Endothelial cell of umbilical vein (primary cell): ENCODE measurements around the gene CRYZL1. TPM values are rescaled to one million over a fixed set of nuclear protein-coding genes. Genes with fewer than 3 reads are reported as not detected.

ENCODE experiments used
- BruUV-seq: library from RNA; stranded (reverse); fragments of 400-500 nt; replicated peaks from 2 replicates; lab custom pipeline; 2021; lab: Mats Ljungman, UMichigan
- CTCF ChIA-PET: fragments of 300-600, 350-600 bp; sonication (Branson Sonifier 250); formaldehyde crosslinking; loops from one replicate; lab custom pipeline; 2021; ENCODE audit warnings: antibody characterized with exemption, inconsistent platforms; lab: Charles Lee
- POLR2A ChIA-PET: fragments of 300-600, 350-600 bp; sonication (Branson Sonifier 250); formaldehyde crosslinking; loops from one replicate; lab custom pipeline; 2021; ENCODE audit warnings: antibody characterized with exemption, inconsistent platforms; lab: Charles Lee
- DNase-seq: peaks from one replicate; pipeline ENCODE4 v3.0.0-alpha.2; 2011; ENCODE audit warnings: low read depth, low spot score
- FAIRE-seq: peaks from 2 replicates; lab custom pipeline; 2011; peaks lifted over from hg19 to GRCh38; lab: Jason Lieb, UNC
- H2AFZ ChIP-seq: 2 replicates; pipeline ENCODE4 v1.6.0; 2012; ENCODE audit warnings: low read depth, low read length, control low read depth, inconsistent platforms
- H3K27ac ChIP-seq: 2 replicates; pipeline ENCODE4 v1.5.1; 2011; ENCODE audit warnings: low read depth, mild to moderate bottlenecking, control low read depth, low read length, moderate library complexity; ENCODE audit not compliant: insufficient read depth
- H3K27me3 ChIP-seq, 2 experiments: 2 replicates each; pipeline versions ENCODE4 v1.6.0 to v1.6.1; 2011; ENCODE audit warnings: low read length in 2 of 2, mixed read lengths in 1 of 2; ENCODE audit not compliant: control insufficient read depth in 2 of 2, insufficient read depth in 2 of 2
- H3K36me3 ChIP-seq, 2 experiments: 2 replicates in 1 of 2; 3 replicates in 1 of 2; pipeline ENCODE4 v1.5.1; 2011; ENCODE audit warnings: low read length in 2 of 2, mild to moderate bottlenecking in 1 of 2, moderate library complexity in 1 of 2; ENCODE audit not compliant: control insufficient read depth in 2 of 2, insufficient read depth in 2 of 2; ENCODE audit errors: extremely low read depth in 1 of 2
- H3K4me1 ChIP-seq: 3 replicates; pipeline ENCODE4 v1.5.1; 2011; ENCODE audit warnings: mild to moderate bottlenecking, low read length; ENCODE audit not compliant: control insufficient read depth, insufficient read depth; ENCODE audit errors: extremely low read depth
- H3K4me2 ChIP-seq: 2 replicates; pipeline ENCODE4 v1.6.1; 2011; ENCODE audit warnings: low read length, control low read depth, mixed read lengths; ENCODE audit not compliant: insufficient read depth
- H3K4me3 ChIP-seq, 3 experiments: fragments of 200-600 bp in 1 of 3; sonication (generic), shearing (Covaris generic) in 1 of 3; replicated peaks in 1 of 3; 2 replicates each; pipeline ENCODE4 v1.5.1; 2011 to 2016; ENCODE audit warnings: control low read depth in 3 of 3, low read length in 3 of 3, mild to moderate bottlenecking in 2 of 3, inconsistent platforms in 1 of 3, low read depth in 1 of 3, moderate library complexity in 1 of 3; ENCODE audit not compliant: insufficient read depth in 1 of 3
- H3K79me2 ChIP-seq: 2 replicates; pipeline ENCODE4 v1.6.0; 2012; ENCODE audit warnings: low read length, inconsistent platforms; ENCODE audit not compliant: control insufficient read depth, insufficient read depth
- H3K9ac ChIP-seq: replicated peaks from 2 replicates; pipeline ENCODE3; 2011; ENCODE audit warnings: low read length, control low read depth; ENCODE audit not compliant: insufficient read depth; ENCODE audit errors: extremely low read depth
- H3K9me1 ChIP-seq: replicated peaks from 3 replicates; pipeline ENCODE4 v1.6.0; 2011; ENCODE audit warnings: mild to moderate bottlenecking, low read length; ENCODE audit not compliant: control insufficient read depth, insufficient read depth; ENCODE audit errors: extremely low read depth
- H3K9me3 ChIP-seq: replicated peaks from 2 replicates; pipeline ENCODE4 v1.5.1; 2012; ENCODE audit warnings: low read length, inconsistent platforms; ENCODE audit not compliant: control insufficient read depth, insufficient read depth
- H4K20me1 ChIP-seq: replicated peaks from 2 replicates; pipeline ENCODE3; 2011; ENCODE audit warnings: mild to moderate bottlenecking, low read length; ENCODE audit not compliant: control insufficient read depth, insufficient read depth; ENCODE audit errors: extremely low read depth
- CTCF ChIP-seq, 2 donors: IDR thresholded peaks; 1 replicate in 1 of 2; 2 replicates in 1 of 2; pipeline ENCODE4 v1.5.1; 2011; ENCODE audit warnings: low read length in 2 of 2, mild to moderate bottlenecking in 2 of 2, moderate library complexity in 2 of 2, control low read depth in 1 of 2, inconsistent platforms in 1 of 2, low read depth in 1 of 2; ENCODE audit not compliant: insufficient read depth in 1 of 2; ENCODE audit errors: extremely low read depth in 1 of 2
- EZH2 ChIP-seq: IDR thresholded peaks from 2 replicates; pipeline ENCODE4 v1.6.1; 2012; ENCODE audit warnings: borderline replicate concordance, low read depth, mild to moderate bottlenecking, moderate library complexity, low read length, inconsistent platforms; ENCODE audit not compliant: severe bottlenecking
- FOS ChIP-seq: IDR thresholded peaks from 2 replicates; pipeline ENCODE4 v1.6.1; 2011; ENCODE audit warnings: mild to moderate bottlenecking, low read length, moderate library complexity, borderline replicate concordance; ENCODE audit not compliant: insufficient read depth
- GATA2 ChIP-seq: IDR thresholded peaks from 2 replicates; pipeline ENCODE4 v1.7.0; 2011; ENCODE audit warnings: low read depth, mild to moderate bottlenecking, moderate library complexity, mixed read lengths, low read length; ENCODE audit not compliant: insufficient read length, insufficient read depth
- JUN ChIP-seq: IDR thresholded peaks from 2 replicates; pipeline ENCODE4 v1.6.1; 2011; ENCODE audit warnings: borderline replicate concordance, low read depth; ENCODE audit not compliant: insufficient read length, insufficient read depth
- MAX ChIP-seq: IDR thresholded peaks from 2 replicates; pipeline ENCODE4 v1.6.1; 2011; ENCODE audit not compliant: insufficient read depth, insufficient read length
- MYC ChIP-seq: IDR thresholded peaks from one replicate; pipeline ENCODE4 v1.6.1; 2011; ENCODE audit warnings: mild to moderate bottlenecking, low read depth, low read length
- POLR2A ChIP-seq: IDR thresholded peaks from 2 replicates; pipeline ENCODE4 v1.6.1; 2012; ENCODE audit warnings: low read depth, mild to moderate bottlenecking, control low read depth, low read length
- POLR2AphosphoS5 ChIP-seq: IDR thresholded peaks from 2 replicates; pipeline ENCODE4 v1.6.1; 2012; ENCODE audit warnings: low read depth, mild to moderate bottlenecking, control low read depth, low read length, moderate library complexity; ENCODE audit not compliant: insufficient read depth
- dilution Hi-C: fragments of 300-500 bp; cut with MboI; formaldehyde crosslinking; loops from one replicate; pipeline ENCODE4 v1.15.0; 2019; ENCODE audit warnings: low sequenced_read_pairs; ENCODE audit not compliant: extremely low pct_ligation_motif_present
- intact Hi-C: fragments of 100-400 bp; cut with micrococcal nuclease; formaldehyde crosslinking; loops from one replicate; pipeline ENCODE4 v1.10.0; 2022
- polyA plus RNA-seq, 4 experiments: library from polyadenylated mRNA; depleted of rRNA in 3 of 4; stranded (reverse) in 3 of 4; unstranded in 1 of 4; fragments of >200 nt; gene quantifications; 2 replicates each; pipeline versions ENCODE4 v1.2.1 to v1.2.3, GENCODE V29; 2011 to 2012; ENCODE audit warnings: missing spikeins in 1 of 4
- total RNA-seq: library from RNA; stranded (reverse); gene quantifications from 2 replicates; pipeline ENCODE4 v1.2.3, GENCODE V29; 2021

Gene CRYZL1
- total and polyA plus RNA-seq, 2 donors (not counting 3 experiments of a cell fraction or from before 2014, with no cell fraction given), result 26.4 to 42.1 TPM

- no peak overlapping the region for H2AFZ ChIP-seq
- no peaks in the 10 kb centered on the region for H3K4me1 ChIP-seq
- peaks cover 88% of the 10 kb centered on the region for H3K79me2 ChIP-seq
- peaks cover 19 to 49% of the 10 kb centered on the region in 2 experiments for H3K36me3 ChIP-seq
- no peak overlapping the region for H3K4me3 ChIP-seq
- dilution Hi-C loops (no loop called here), intact Hi-C loops (no loop called here)
- DNase-seq (no peak), FAIRE-seq (no peak)
- H3K9me3 ChIP-seq, result no peaks in the 10 kb centered on the region
- no peaks in the 10 kb centered on the region for H3K9me1 ChIP-seq
- no peaks in the 10 kb centered on the region for H3K27me3 ChIP-seq
- CTCF ChIA-PET, result interaction anchor here (0.9 to 1.6 kb wide), 4 partner anchors 14 to 47 kb away, joined by 3 to 5 read pairs (median 4); partner anchors contain the start of gene SON
- BruUV-seq, result no TSS peak
- POLR2A ChIA-PET, result no interaction called here
- no peak overlapping the region for H3K27ac ChIP-seq
- H3K4me2 ChIP-seq, result no peak overlapping the region
- no peak overlapping the region for H3K9ac ChIP-seq
- peaks cover 15% of the 10 kb centered on the region for H4K20me1 ChIP-seq
- TF ChIP-seq FOS (no peak), CTCF (IDR thresholded peaks at IDR 0.05; ENCODE audit: extremely low read depth in 1 of 2, insufficient read depth in 1 of 2, low read depth in 1 of 2, low read length in 2 of 2) (no peak), MYC (no peak), MAX (no peak), POLR2A (no peak)
Observed at GRCh38 chr21:33558777-33559421, 82.6 kb downstream of the CRYZL1 start.

GRCh38 chr21:33557447-33557846, 84.1 kb downstream of the CRYZL1 start:
- H3K4me2 ChIP-seq, result no peak overlapping the region
- TF ChIP-seq CTCF (IDR thresholded peaks at IDR 0.05; ENCODE audit: extremely low read depth in 1 of 2, insufficient read depth in 1 of 2, low read depth in 1 of 2, low read length in 2 of 2) (no peak), GATA2 (no peak), POLR2A (no peak), MAX (no peak), JUN (no peak), MYC (no peak), POLR2AphosphoS5 (no peak), FOS (no peak), EZH2 (no peak)
- no peaks in the 10 kb centered on the region for H3K9me3 ChIP-seq
- H3K36me3 ChIP-seq, result peaks cover 29 to 56% of the 10 kb centered on the region in 2 experiments
- no peak for FAIRE-seq
- H3K9ac ChIP-seq, result no peak overlapping the region
- DNase-seq, result no peak
- BruUV-seq, result no TSS peak
- peaks cover 18% of the 10 kb centered on the region for H4K20me1 ChIP-seq
- H2AFZ ChIP-seq, result no peak overlapping the region
- H3K4me1 ChIP-seq, result no peaks in the 10 kb centered on the region
- CTCF ChIA-PET, result interaction anchor here (0.9 to 2.8 kb wide), 6 partner anchors 8 to 344 kb away, joined by 3 to 12 read pairs (median 4); no protein-coding TSS in a partner anchor
- no peaks in the 10 kb centered on the region for H3K9me1 ChIP-seq
- H3K79me2 ChIP-seq, result peaks cover 94% of the 10 kb centered on the region
- POLR2A ChIA-PET, result no interaction called here
- H3K4me3 ChIP-seq, result no peak overlapping the region
- intact Hi-C loops, result no loop called here
- dilution Hi-C loops, result no loop called here
- H3K27me3 ChIP-seq, result no peaks in the 10 kb centered on the region
- no peak overlapping the region for H3K27ac ChIP-seq
